Adrenal gland (tissue), 12 donors: Measurements from ENCODE around the gene CSNK1A1L. TPM values are rescaled to one million over a fixed set of nuclear protein-coding genes. Genes with fewer than 3 reads are reported as not detected.

Experiments
- DNase-seq, 7 donors: peaks; one replicate each; pipeline ENCODE4 v3.0.0-alpha.2; 2019 to 2020
- H3K27ac ChIP-seq, 5 donors: fragments of 200-600 bp; sonication (generic) in 4 of 5; 1 replicate in 3 of 5; 2 replicates in 2 of 5; pipeline versions ENCODE4 v1.5.1 to v1.8.0; 2016 to 2020; ENCODE audit warnings: mild to moderate bottlenecking in 1 of 5
- H3K27me3 ChIP-seq: fragments of 200-600 bp; 2 replicates; pipeline ENCODE4 v1.8.0; 2021
- H3K36me3 ChIP-seq, 2 donors: fragments of 200-600 bp; replicated peaks in 1 of 2; 1 replicate in 1 of 2; 2 replicates in 1 of 2; pipeline versions ENCODE4 v1.5.1 to v1.8.0; 2018 to 2022
- H3K4me1 ChIP-seq, 2 donors: fragments of 200-600 bp; replicated peaks in 1 of 2; 1 replicate in 1 of 2; 2 replicates in 1 of 2; pipeline versions ENCODE4 v1.5.1 to v1.8.0; 2018 to 2021
- H3K4me3 ChIP-seq, 4 donors: fragments of 200-600 bp; sonication (generic) in 3 of 4; one replicate each; pipeline ENCODE4 v1.5.1; 2016 to 2018
- H3K9me3 ChIP-seq, 3 donors: fragments of 200-600 bp; sonication (generic) in 1 of 3; replicated peaks in 1 of 3; 1 replicate in 2 of 3; 2 replicates in 1 of 3; pipeline versions ENCODE4 v1.5.1 to v1.8.0; 2016 to 2021
- CTCF ChIP-seq, 6 experiments: fragments of 450-650 bp in 4 of 6; fragments of 200-600 bp in 2 of 6; sonication (generic) in 1 of 6; IDR thresholded peaks; 1 replicate in 5 of 6; 2 replicates in 1 of 6; pipeline versions ENCODE4 v1.5.1 to v1.8.0; 2016 to 2021; ENCODE audit warnings: antibody characterized with exemption in 6 of 6, mild to moderate bottlenecking in 2 of 6, moderate library complexity in 1 of 6
- POLR2A ChIP-seq, 2 donors: fragments of 450-650 bp; IDR thresholded peaks; one replicate each; pipeline ENCODE4 v1.6.1; 2017; ENCODE audit warnings: antibody characterized with exemption in 2 of 2, mild to moderate bottlenecking in 2 of 2, moderate library complexity in 1 of 2
- WGBS, 4 donors: extraction: QIAGEN DNeasy Blood & Tissue Kit in 2 of 4; methylation state at CpG; one replicate each; pipeline versions ENCODE4 v1.1.5 to v1.1.7; 2013 to 2017; 5-methylcytosine and 5-hydroxymethylcytosine counted together
- intact Hi-C, 2 donors: fragments of 100-400 bp; cut with DNase I; formaldehyde crosslinking; loops; one replicate each; pipeline versions ENCODE4 v1.14.1 to v1.15.0; 2022 to 2023
- polyA plus RNA-seq, 3 donors: library from polyadenylated mRNA; stranded (reverse); fragments of 200-250 nt in 2 of 3; fragments of 350-450 nt in 1 of 3; fragmentation: Illumina TruSeq in 1 of 3; extraction: RNeasy Lipid Tissue Mini Kit (QIAGEN cat#74804) in 1 of 3; gene quantifications; one replicate each; pipeline ENCODE4 v1.2.3, GENCODE V29; 2013 to 2014
- total RNA-seq, 9 donors: library from RNA; depleted of rRNA in 4 of 9; stranded (reverse); fragments of >200 nt in 4 of 9; fragments of 120-200 nt in 1 of 9; fragmentation: NEBNext Ultra II Directional in 1 of 9; extraction: Animal tissue kit (Norgen Biotek cat#: 25700) in 1 of 9; gene quantifications; one replicate each; pipeline versions ENCODE4 v1.1.0 to v1.2.4, GENCODE V29; 2013 to 2023
- donor health status: healthy with polysubstance abuse.
- donor health status: Bipolar disorder and iron deficiency.
- donor health status: DM: yes; HTN: yes; CAD: no.
- donor health status: DM: no; HTN: no; CAD: no.
- donor health status: DM: no; HTN: no; CAD: no.
- donor health status: DM: yes; HTN: yes; CAD: no.

The CSNK1A1L gene
- total and polyA plus RNA-seq, 12 donors: not detected

GRCh38 chr13:37138926-37139325 lies 33.5 kb upstream of the CSNK1A1L start:
- no peak overlapping the region for H3K4me3 ChIP-seq
- H3K27ac ChIP-seq: no peak overlapping the region
- no peaks in the 10 kb centered on the region for H3K9me3 ChIP-seq
- intact Hi-C loops: no loop called here
- TF ChIP-seq CTCF (IDR thresholded peaks at IDR 0.05): no peak
- no peak for TF ChIP-seq POLR2A (IDR thresholded peaks at IDR 0.05)
- no peaks in the 10 kb centered on the region for H3K36me3 ChIP-seq
- no peak for DNase-seq
- H3K27me3 ChIP-seq: no peaks in the 10 kb centered on the region
- WGBS, 4 donors: 86 to 90% (median 87%) methylated on average over 3 of the region's 3 CpGs
- no peaks in the 10 kb centered on the region for H3K4me1 ChIP-seq

- no peaks in the 10 kb centered on the region for H3K27me3 ChIP-seq
- H3K36me3 ChIP-seq: no peaks in the 10 kb centered on the region
- H3K27ac ChIP-seq: no peak overlapping the region
- H3K4me3 ChIP-seq: no peak overlapping the region
- 86 to 97% (median 93%) methylated on average over 1 of the region's 1 CpG for WGBS, 4 donors
- no peaks in the 10 kb centered on the region for H3K9me3 ChIP-seq
- TF ChIP-seq CTCF (IDR thresholded peaks at IDR 0.05): no peak
- no peak for TF ChIP-seq POLR2A (IDR thresholded peaks at IDR 0.05)
- no peaks in the 10 kb centered on the region for H3K4me1 ChIP-seq
- DNase-seq: no peak
- intact Hi-C loops: no loop called here
Measured at GRCh38 chr13:37138169-37138568, 32.7 kb upstream of the CSNK1A1L start.

GRCh38 chr13:37136633-37137032 lies 31.2 kb upstream of the CSNK1A1L start:
- no peaks in the 10 kb centered on the region for H3K27me3 ChIP-seq
- no peak for TF ChIP-seq CTCF (IDR thresholded peaks at IDR 0.05)
- no peak for TF ChIP-seq POLR2A (IDR thresholded peaks at IDR 0.05)
- H3K4me3 ChIP-seq: no peak overlapping the region
- intact Hi-C loops: no loop called here
- DNase-seq: no peak
- no peak overlapping the region for H3K27ac ChIP-seq
- H3K36me3 ChIP-seq: no peaks in the 10 kb centered on the region
- H3K9me3 ChIP-seq: no peaks in the 10 kb centered on the region
- 77 to 92% (median 81%) methylated on average over 2 of the region's 2 CpGs for WGBS, 4 donors
- no peaks in the 10 kb centered on the region for H3K4me1 ChIP-seq

- no peak for DNase-seq
- no peaks in the 10 kb centered on the region for H3K4me1 ChIP-seq
- WGBS, 4 donors: 50 to 54% (median 53%) methylated on average over 2 of the region's 2 CpGs
- no peaks in the 10 kb centered on the region for H3K9me3 ChIP-seq
- intact Hi-C loops: no loop called here
- TF ChIP-seq CTCF (IDR thresholded peaks at IDR 0.05): no peak
- TF ChIP-seq POLR2A (IDR thresholded peaks at IDR 0.05): no peak
- H3K27ac ChIP-seq: no peak overlapping the region
- H3K36me3 ChIP-seq: no peaks in the 10 kb centered on the region
- no peaks in the 10 kb centered on the region for H3K27me3 ChIP-seq
- no peak overlapping the region for H3K4me3 ChIP-seq
Measured at GRCh38 chr13:37136187-37136586, 30.7 kb upstream of the CSNK1A1L start.
